Hepatocyte (in vitro differentiated cells): ENCODE results near the gene IL2RG. TPM values are rescaled to one million over a fixed set of nuclear protein-coding genes. Genes with fewer than 3 reads are reported as not detected.

ENCODE experiments used
- DNase-seq: peaks from one replicate; pipeline ENCODE4 v3.0.0-alpha.2; 2016; ENCODE audit warnings: low spot score
- H2AFZ ChIP-seq: fragments of 200-600 bp; sonication (generic); 2 replicates; pipeline ENCODE4 v1.6.0; 2016; ENCODE audit warnings: antibody characterized with exemption, mild to moderate bottlenecking
- H3K27ac ChIP-seq: fragments of 200-600 bp; sonication (generic); 2 replicates; pipeline ENCODE4 v1.5.1; 2016; ENCODE audit warnings: mild to moderate bottlenecking
- H3K27me3 ChIP-seq: fragments of 200-600 bp; sonication (generic); 2 replicates; pipeline ENCODE4 v1.6.1; 2016
- H3K36me3 ChIP-seq: fragments of 200-600 bp; sonication (generic); replicated peaks from 2 replicates; pipeline ENCODE4 v1.5.1; 2016; ENCODE audit warnings: low read depth; ENCODE audit not compliant: insufficient read depth
- H3K4me1 ChIP-seq: fragments of 200-600 bp; sonication (generic); 2 replicates; pipeline ENCODE4 v1.5.1; 2016; ENCODE audit warnings: mild to moderate bottlenecking, moderate library complexity; ENCODE audit not compliant: insufficient read depth
- H3K4me2 ChIP-seq: fragments of 200-600 bp; sonication (generic); 2 replicates; pipeline ENCODE4 v1.6.0; 2016
- H3K4me3 ChIP-seq: fragments of 200-600 bp; sonication (generic); 2 replicates; pipeline ENCODE4 v1.5.1; 2016; ENCODE audit warnings: mild to moderate bottlenecking
- H3K79me2 ChIP-seq: fragments of 200-600 bp; sonication (generic); 2 replicates; pipeline ENCODE4 v1.6.0; 2017; ENCODE audit warnings: mild to moderate bottlenecking
- H3K9me2 ChIP-seq: fragments of 200-600 bp; sonication (generic); replicated peaks from 2 replicates; pipeline ENCODE4 v1.6.0; 2017; ENCODE audit warnings: mild to moderate bottlenecking; ENCODE audit not compliant: insufficient read depth
- H3K9me3 ChIP-seq: fragments of 200-600 bp; sonication (generic); 2 replicates; pipeline ENCODE4 v1.5.1; 2016; ENCODE audit warnings: low read depth, mild to moderate bottlenecking
- H4K20me1 ChIP-seq: fragments of 200-600 bp; sonication (generic); 2 replicates; pipeline ENCODE4 v1.6.0; 2016; ENCODE audit warnings: mild to moderate bottlenecking; ENCODE audit not compliant: insufficient read depth, poor library complexity, severe bottlenecking
- CTCF ChIP-seq: fragments of 200-600 bp; sonication (generic); IDR thresholded peaks from 2 replicates; pipeline ENCODE4 v1.5.1; 2016; ENCODE audit warnings: antibody characterized with exemption, mild to moderate bottlenecking; ENCODE audit not compliant: poor library complexity
- EZH2 ChIP-seq: fragments of 200-600 bp; sonication (generic); IDR thresholded peaks from 2 replicates; pipeline ENCODE4 v1.6.1; 2016; ENCODE audit warnings: antibody characterized with exemption, mild to moderate bottlenecking, borderline replicate concordance
- EZH2phosphoT487 ChIP-seq: fragments of 200-600 bp; sonication (generic); IDR thresholded peaks from one replicate; pipeline ENCODE4 v1.6.1; 2018; ENCODE audit warnings: antibody characterized with exemption, mild to moderate bottlenecking, low read depth, moderate library complexity; ENCODE audit not compliant: unreplicated experiment, severe bottlenecking
- WGBS: methylation state at CpG from one replicate; pipeline ENCODE4 v1.1.6; 2016; ENCODE audit warnings: low lambda C conversion rate; ENCODE audit errors: missing lambda C conversion rate; 5-methylcytosine and 5-hydroxymethylcytosine counted together
- polyA plus RNA-seq: library from polyadenylated mRNA; unstranded; fragments of >200 nt; fragmentation: Nextera tagmentation; extraction: Ambion mirVana; gene quantifications from 2 replicates; pipeline ENCODE4 v1.2.1, GENCODE V29; 2016
- total RNA-seq: library from RNA; depleted of rRNA; stranded (reverse); fragments of >200 nt; gene quantifications from 2 replicates; pipeline ENCODE4 v1.2.3, GENCODE V29; 2014

The IL2RG gene
- total and polyA plus RNA-seq, 2 experiments from 2014 or later = 7.1 to 13.5 TPM

DNA sequence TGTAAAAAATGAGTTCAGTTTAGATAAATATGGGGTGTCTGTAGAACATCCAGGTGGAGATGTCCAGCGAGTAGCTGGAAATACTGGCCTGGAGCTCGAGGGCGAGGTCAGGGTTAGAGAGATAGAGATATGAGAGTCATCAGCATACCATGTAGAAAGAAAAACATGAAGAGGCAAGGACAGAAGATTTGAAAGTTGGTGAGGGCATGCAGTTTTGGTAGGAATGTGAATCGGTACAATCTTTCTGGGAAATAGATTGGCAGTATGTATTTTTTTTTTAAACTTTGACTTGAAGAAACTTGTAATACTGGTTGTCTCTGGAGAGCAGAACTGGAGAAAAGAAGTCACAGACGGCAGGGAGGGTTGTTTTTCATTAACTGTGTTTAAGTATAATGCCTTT, 40.8 kb downstream of the IL2RG start:
- Histone ChIP-seq H3K36me3 (no peaks in the 10 kb centered on the region), H3K9me2 (no peaks in the 10 kb centered on the region), H3K27ac (no peak overlapping the region), H3K4me1 (peaks cover 5% of the 10 kb centered on the region), H2AFZ (no peak overlapping the region), H3K4me2 (no peak overlapping the region), H4K20me1 (no peaks in the 10 kb centered on the region), H3K27me3 (no peaks in the 10 kb centered on the region), H3K79me2 (peaks cover 15% of the 10 kb centered on the region), H3K4me3 (no peak overlapping the region), H3K9me3 (no peaks in the 10 kb centered on the region)
- TF ChIP-seq EZH2phosphoT487 (no peak), CTCF (no peak), EZH2 (no peak)
- no peak for DNase-seq
- WGBS = 55% methylated on average over 5 of the region's 5 CpGs

- no peak for TF ChIP-seq EZH2phosphoT487
- no peak for TF ChIP-seq EZH2
- TF ChIP-seq CTCF = no peak
- H3K9me3 ChIP-seq = no peaks in the 10 kb centered on the region
- H3K4me2 ChIP-seq = peak within 1 kb of the TSS; percentile 75
- DNase-seq = peak; percentile 92
- peak within 1 kb of the TSS; percentile 64 for H3K4me3 ChIP-seq
- H3K36me3 ChIP-seq = no peaks in the 10 kb centered on the region
- no peaks in the 10 kb centered on the region for H4K20me1 ChIP-seq
- peak within 1 kb of the TSS; percentile 95 for H3K27ac ChIP-seq
- no peaks in the 10 kb centered on the region for H3K27me3 ChIP-seq
- 22% methylated on average over 41 of the region's 73 CpGs for WGBS
- peaks cover 5% of the 10 kb centered on the region for H3K4me1 ChIP-seq
- peaks cover 37% of the 10 kb centered on the region for H3K79me2 ChIP-seq
- H2AFZ ChIP-seq = peak within 1 kb of the TSS; percentile 69
- no peaks in the 10 kb centered on the region for H3K9me2 ChIP-seq
Measured at GRCh38 chrX:71068044-71068918, 43.1 kb downstream of the IL2RG start, which contains the start of gene SNX12. Gene SNX12 (minus strand): TSS chrX:71068334. CDS start chrX:71068306, 28 bp downstream.

- Histone ChIP-seq H4K20me1 (no peaks in the 10 kb centered on the region), H3K36me3 (no peaks in the 10 kb centered on the region), H3K27me3 (no peaks in the 10 kb centered on the region), H3K4me2 (peak overlapping the region; percentile 73), H3K4me3 (peak overlapping the region; percentile 64), H3K9me2 (no peaks in the 10 kb centered on the region), H3K27ac (peak overlapping the region; percentile 95), H2AFZ (peak overlapping the region; percentile 67), H3K79me2 (peaks cover 43% of the 10 kb centered on the region), H3K9me3 (no peaks in the 10 kb centered on the region), H3K4me1 (peaks cover 5% of the 10 kb centered on the region)
- no peak for TF ChIP-seq CTCF
- TF ChIP-seq EZH2 = no peak
- TF ChIP-seq EZH2phosphoT487 = no peak
- DNase-seq = no peak
- WGBS = 30% methylated on average over 4 of the region's 10 CpGs
Measured at GRCh38 chrX:71067712-71068043, 43.7 kb downstream of the IL2RG start.
